Stomach (tissue), 9 donors: ENCODE data around the gene F13B. TPM values are rescaled to one million over a fixed set of nuclear protein-coding genes. Genes with fewer than 3 reads are reported as not detected.
A peak's percentile ranks its signal among the peaks of the same experiment; 100 is the strongest.

Experiments used
- DNase-seq, 2 donors: peaks; one replicate each; pipeline versions ENCODE4 v3.0.0 to v3.0.0-alpha.2; 2013 to 2019
- H3K27ac ChIP-seq, 5 donors: fragments of 200-600 bp in 4 of 5; sonication (generic) in 4 of 5; one replicate each; pipeline ENCODE4 v1.5.1; 2013 to 2019; ENCODE audit warnings: mild to moderate bottlenecking in 1 of 5, moderate library complexity in 1 of 5
- H3K27me3 ChIP-seq, 3 donors: fragments of 200-600 bp; sonication (generic); one replicate each; pipeline ENCODE4 v1.5.1; 2017 to 2019; ENCODE audit warnings: mixed run types in 1 of 3
- H3K36me3 ChIP-seq, 4 donors: fragments of 200-600 bp; sonication (generic); 1 replicate in 3 of 4; 2 replicates in 1 of 4; pipeline ENCODE4 v1.5.1; 2016 to 2019
- H3K4me1 ChIP-seq, 4 donors: fragments of 200-600 bp; sonication (generic); one replicate each; pipeline ENCODE4 v1.5.1; 2016 to 2019
- H3K4me3 ChIP-seq, 4 donors: fragments of 200-600 bp; sonication (generic) in 3 of 4; one replicate each; pipeline ENCODE4 v1.5.1; 2016 to 2019; ENCODE audit warnings: mild to moderate bottlenecking in 1 of 4
- H3K9me3 ChIP-seq, 4 donors: fragments of 200-600 bp; sonication (generic); one replicate each; pipeline ENCODE4 v1.5.1; 2016 to 2019
- EP300 ChIP-seq: sonication (generic); formaldehyde crosslinking; IDR thresholded peaks from one replicate; pipeline ENCODE4 v1.6.1; 2017; ENCODE audit warnings: antibody characterized with exemption
- POLR2A ChIP-seq, 4 donors: fragments of 450-650 bp; IDR thresholded peaks; one replicate each; pipeline ENCODE4 v1.6.1; 2016; ENCODE audit warnings: antibody characterized with exemption in 4 of 4, control low read depth in 2 of 4, mild to moderate bottlenecking in 1 of 4, moderate library complexity in 1 of 4
- POLR2AphosphoS5 ChIP-seq, 3 donors: sonication (generic); formaldehyde crosslinking; IDR thresholded peaks; one replicate each; pipeline ENCODE4 v1.6.1; 2016; ENCODE audit warnings: antibody characterized with exemption in 3 of 3
- WGBS, 5 donors: extraction: QIAGEN DNeasy Blood & Tissue Kit in 3 of 5; methylation state at CpG; one replicate each; pipeline versions ENCODE4 v1.1.5 to v1.1.7; 2013 to 2018; 5-methylcytosine and 5-hydroxymethylcytosine counted together
- intact Hi-C: fragments of 100-400 bp; cut with DNase I; formaldehyde crosslinking; loops from one replicate; pipeline ENCODE4 v1.15.1; 2023; ENCODE audit warnings: low total_unique reads
- polyA plus RNA-seq, 3 donors: library from polyadenylated mRNA; stranded (reverse); fragments of 200-250 nt; gene quantifications; one replicate each; pipeline ENCODE4 v1.2.3, GENCODE V29; 2013
- total RNA-seq, 5 donors: library from RNA; depleted of rRNA; stranded (reverse); fragments of >200 nt; gene quantifications; one replicate each; pipeline versions ENCODE4 v1.1.0 to v1.2.3, GENCODE V29; 2014 to 2016
- TF ChIP-seq, protein P1 (sequence below), 7 experiments: fragments of 450-650 bp in 4 of 7; fragments of 200-600 bp in 3 of 7; sonication (generic) in 3 of 7; IDR thresholded peaks; one replicate each; pipeline ENCODE4 v1.5.1; 2016 to 2019; ENCODE audit warnings: antibody characterized with exemption in 7 of 7, control low read depth in 2 of 7, mild to moderate bottlenecking in 1 of 7
- donor health status: healthy with polysubstance abuse.
- donor health status: Bipolar disorder and iron deficiency.
- donor health status: healthy.

Gene F13B
- total and polyA plus RNA-seq, 8 donors, result 1.5 TPM; not detected in 7

DNA sequence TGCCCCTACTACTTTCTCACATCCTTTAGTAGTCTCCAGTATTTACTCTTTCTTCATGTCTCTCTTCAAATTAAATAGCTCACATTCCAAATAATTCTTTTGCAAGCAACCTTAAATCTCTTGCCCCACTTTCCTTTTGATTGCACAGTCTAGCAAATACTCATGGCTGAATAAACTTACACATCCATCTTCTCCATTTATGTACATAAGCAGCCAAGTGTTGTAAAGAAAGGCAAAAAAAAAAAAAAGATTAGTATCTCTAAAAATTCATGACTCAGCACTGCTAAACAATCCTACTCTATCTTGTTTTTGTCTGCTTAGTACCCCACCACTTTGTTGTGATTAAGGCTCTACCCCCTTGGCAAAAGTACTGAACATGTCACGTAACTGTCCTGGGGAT is 42.6 kb downstream of the F13B start:
- H3K27me3 ChIP-seq, result no peaks in the 10 kb centered on the region
- H3K27ac ChIP-seq, result no peak overlapping the region
- intact Hi-C loops, result no loop called here
- WGBS, 5 donors, result 41 to 69% (median 66%) methylated on average over 1 of the region's 1 CpG
- no peaks in the 10 kb centered on the region for H3K9me3 ChIP-seq
- H3K4me3 ChIP-seq, result no peak overlapping the region
- no peak for DNase-seq
- H3K36me3 ChIP-seq, result no peaks in the 10 kb centered on the region
- no peak for TF ChIP-seq EP300
- TF ChIP-seq, protein P1, sequence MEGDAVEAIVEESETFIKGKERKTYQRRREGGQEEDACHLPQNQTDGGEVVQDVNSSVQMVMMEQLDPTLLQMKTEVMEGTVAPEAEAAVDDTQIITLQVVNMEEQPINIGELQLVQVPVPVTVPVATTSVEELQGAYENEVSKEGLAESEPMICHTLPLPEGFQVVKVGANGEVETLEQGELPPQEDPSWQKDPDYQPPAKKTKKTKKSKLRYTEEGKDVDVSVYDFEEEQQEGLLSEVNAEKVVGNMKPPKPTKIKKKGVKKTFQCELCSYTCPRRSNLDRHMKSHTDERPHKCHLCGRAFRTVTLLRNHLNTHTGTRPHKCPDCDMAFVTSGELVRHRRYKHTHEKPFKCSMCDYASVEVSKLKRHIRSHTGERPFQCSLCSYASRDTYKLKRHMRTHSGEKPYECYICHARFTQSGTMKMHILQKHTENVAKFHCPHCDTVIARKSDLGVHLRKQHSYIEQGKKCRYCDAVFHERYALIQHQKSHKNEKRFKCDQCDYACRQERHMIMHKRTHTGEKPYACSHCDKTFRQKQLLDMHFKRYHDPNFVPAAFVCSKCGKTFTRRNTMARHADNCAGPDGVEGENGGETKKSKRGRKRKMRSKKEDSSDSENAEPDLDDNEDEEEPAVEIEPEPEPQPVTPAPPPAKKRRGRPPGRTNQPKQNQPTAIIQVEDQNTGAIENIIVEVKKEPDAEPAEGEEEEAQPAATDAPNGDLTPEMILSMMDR (IDR thresholded peaks at IDR 0.05), result no peak
- TF ChIP-seq POLR2A (IDR thresholded peaks at IDR 0.05), result no peak
- no peak for TF ChIP-seq POLR2AphosphoS5 (IDR thresholded peaks at IDR 0.05)
- H3K4me1 ChIP-seq, result no peaks in the 10 kb centered on the region

DNA sequence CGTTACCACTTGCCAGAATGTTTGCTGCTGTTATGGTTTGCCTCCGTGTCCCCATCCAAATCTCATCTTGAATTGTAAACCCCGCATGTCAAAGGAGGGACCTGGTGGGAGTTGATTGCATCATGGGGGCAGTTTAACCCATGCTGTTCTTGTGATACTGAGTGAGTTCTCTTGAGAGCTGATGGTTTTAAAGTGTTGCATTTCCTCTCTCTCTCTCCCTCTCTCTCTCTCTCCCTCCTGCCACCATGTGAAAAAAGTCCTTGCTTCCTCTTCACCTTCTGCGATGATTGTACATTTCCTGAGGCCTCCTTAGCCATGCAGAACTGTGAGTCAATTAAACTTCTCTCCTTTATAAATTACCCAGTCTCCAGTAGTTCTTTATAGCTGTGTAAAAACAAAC is 45.3 kb downstream of the F13B start:
- TF ChIP-seq POLR2AphosphoS5 (IDR thresholded peaks at IDR 0.05) (no peak), POLR2A (IDR thresholded peaks at IDR 0.05) (no peak), EP300 (no peak)
- TF ChIP-seq, protein P1 (IDR thresholded peaks at IDR 0.05), result no peak
- no peak for DNase-seq
- Histone ChIP-seq H3K27ac (no peak overlapping the region), H3K36me3 (no peaks in the 10 kb centered on the region), H3K9me3 (no peaks in the 10 kb centered on the region), H3K4me1 (no peaks in the 10 kb centered on the region), H3K4me3 (no peak overlapping the region), H3K27me3 (no peaks in the 10 kb centered on the region)
- 28 to 51% (median 44%) methylated on average over 4 of the region's 4 CpGs for WGBS, 5 donors
- intact Hi-C loops, result no loop called here

DNA sequence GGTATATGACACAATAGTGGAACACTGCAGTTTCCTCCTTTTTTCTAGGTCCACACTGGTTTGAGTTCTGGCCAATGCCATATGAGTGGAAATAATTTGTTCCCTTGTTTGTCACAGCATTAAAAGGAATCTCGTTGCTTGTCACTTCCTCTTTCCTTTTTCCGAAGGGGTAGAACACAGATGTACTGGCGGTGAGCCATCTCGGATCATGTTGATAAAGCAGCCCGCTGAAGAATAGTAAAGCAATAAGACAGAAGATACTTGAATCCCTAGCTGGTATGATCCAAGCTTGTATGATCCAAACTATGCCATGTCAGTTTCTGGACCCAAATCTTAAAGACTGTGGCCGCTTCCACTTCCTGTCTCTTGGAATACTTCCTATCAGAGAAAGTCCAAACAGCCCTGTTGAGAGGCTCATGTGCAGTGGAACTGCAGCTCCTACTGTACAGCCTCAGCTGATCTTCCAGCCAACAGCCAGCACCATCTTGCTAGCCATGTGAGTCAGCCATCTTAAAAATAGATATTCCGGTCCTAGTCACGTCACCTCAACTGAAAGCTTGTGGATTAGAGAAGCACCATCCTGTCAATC is 49.4 kb downstream of the F13B start:
- no peak overlapping the region for H3K27ac ChIP-seq
- H3K4me1 ChIP-seq, result no peaks in the 10 kb centered on the region
- H3K36me3 ChIP-seq, result no peaks in the 10 kb centered on the region
- H3K4me3 ChIP-seq, result no peak overlapping the region
- intact Hi-C loops, result no loop called here
- H3K9me3 ChIP-seq, result no peaks in the 10 kb centered on the region
- 65 to 82% (median 75%) methylated on average over 8 of the region's 8 CpGs for WGBS, 5 donors
- H3K27me3 ChIP-seq, result no peaks in the 10 kb centered on the region
- peak in 1 of 2 donors; percentile 11 for DNase-seq
- TF ChIP-seq POLR2AphosphoS5 (IDR thresholded peaks at IDR 0.05) (no peak), EP300 (no peak), POLR2A (IDR thresholded peaks at IDR 0.05) (no peak)
- TF ChIP-seq, protein P1 (IDR thresholded peaks at IDR 0.05), result no peak

GRCh38 chr1:197016751-197017150 is 50.3 kb downstream of the F13B start:
- 80 to 91% (median 85%) methylated on average over 1 of the region's 1 CpG for WGBS, 5 donors

More at GRCh38 chr1:197016751-197017150, 50.3 kb downstream of the F13B start:
- no peaks in the 10 kb centered on the region for H3K27me3 ChIP-seq
- no peaks in the 10 kb centered on the region for H3K4me1 ChIP-seq
- H3K9me3 ChIP-seq, result peaks cover 0 to 3% (median under 1%) of the 10 kb centered on the region in 4 donors
- intact Hi-C loops, result no loop called here
- no peaks in the 10 kb centered on the region for H3K36me3 ChIP-seq
- no peak overlapping the region for H3K27ac ChIP-seq
- no peak overlapping the region for H3K4me3 ChIP-seq
- DNase-seq, result no peak
- TF ChIP-seq, protein P1 (IDR thresholded peaks at IDR 0.05), result no peak
- TF ChIP-seq EP300 (no peak), POLR2A (IDR thresholded peaks at IDR 0.05) (no peak), POLR2AphosphoS5 (IDR thresholded peaks at IDR 0.05) (no peak)
